ENCODE results near the gene PIGT.

DNA sequence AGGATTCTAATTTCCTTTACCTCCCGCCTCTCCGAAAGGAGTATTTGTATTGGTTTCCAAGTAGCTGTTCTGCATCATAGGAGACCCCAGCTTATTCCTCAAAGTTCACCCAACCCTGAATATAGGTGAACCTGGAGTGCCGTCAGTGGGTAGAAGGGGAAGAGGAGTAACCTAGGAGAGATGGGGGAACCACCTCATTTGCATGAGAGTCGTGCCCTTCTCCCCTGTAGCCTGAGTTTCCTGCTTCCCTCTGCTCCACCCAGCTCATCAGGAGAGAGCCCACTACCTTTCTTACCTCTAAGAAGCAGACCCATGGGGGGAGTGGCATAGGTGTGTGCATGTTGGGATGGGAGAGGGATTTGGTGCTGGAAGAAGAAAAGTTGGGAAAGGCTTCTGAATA is 36.3 kb downstream of the PIGT start:
- TF ChIP-seq, protein P1, sequence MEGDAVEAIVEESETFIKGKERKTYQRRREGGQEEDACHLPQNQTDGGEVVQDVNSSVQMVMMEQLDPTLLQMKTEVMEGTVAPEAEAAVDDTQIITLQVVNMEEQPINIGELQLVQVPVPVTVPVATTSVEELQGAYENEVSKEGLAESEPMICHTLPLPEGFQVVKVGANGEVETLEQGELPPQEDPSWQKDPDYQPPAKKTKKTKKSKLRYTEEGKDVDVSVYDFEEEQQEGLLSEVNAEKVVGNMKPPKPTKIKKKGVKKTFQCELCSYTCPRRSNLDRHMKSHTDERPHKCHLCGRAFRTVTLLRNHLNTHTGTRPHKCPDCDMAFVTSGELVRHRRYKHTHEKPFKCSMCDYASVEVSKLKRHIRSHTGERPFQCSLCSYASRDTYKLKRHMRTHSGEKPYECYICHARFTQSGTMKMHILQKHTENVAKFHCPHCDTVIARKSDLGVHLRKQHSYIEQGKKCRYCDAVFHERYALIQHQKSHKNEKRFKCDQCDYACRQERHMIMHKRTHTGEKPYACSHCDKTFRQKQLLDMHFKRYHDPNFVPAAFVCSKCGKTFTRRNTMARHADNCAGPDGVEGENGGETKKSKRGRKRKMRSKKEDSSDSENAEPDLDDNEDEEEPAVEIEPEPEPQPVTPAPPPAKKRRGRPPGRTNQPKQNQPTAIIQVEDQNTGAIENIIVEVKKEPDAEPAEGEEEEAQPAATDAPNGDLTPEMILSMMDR (conservative IDR thresholded peaks at IDR 0.05; ENCODE audit: low read depth, low read length) = no peak
- TF ChIP-seq POLR2A (IDR thresholded peaks at IDR 0.05; ENCODE audit: low read depth, low read length) (no peak), SMC3 (IDR thresholded peaks at IDR 0.05; ENCODE audit: low read depth, low read length) (no peak), BHLHE40 (IDR thresholded peaks at IDR 0.05; ENCODE audit: low read depth, low read length) (no peak), RFX5 (IDR thresholded peaks at IDR 0.05; ENCODE audit: low read depth, low read length) (no peak), RAD21 (IDR thresholded peaks at IDR 0.05; ENCODE audit: low read length) (no peak), MXI1 (IDR thresholded peaks at IDR 0.05; ENCODE audit: borderline replicate concordance, low read depth, low read length) (no peak), RCOR1 (IDR thresholded peaks at IDR 0.05; ENCODE audit: insufficient replicate concordance, low read length) (no peak), MAFK (IDR thresholded peaks at IDR 0.05; ENCODE audit: low read depth, low read length) (no peak), FOS (IDR thresholded peaks at IDR 0.05; ENCODE audit: low read depth, low read length) (no peak), MAZ (IDR thresholded peaks at IDR 0.05; ENCODE audit: borderline replicate concordance, low read depth, low read length) (no peak), NFE2L2 (IDR thresholded peaks at IDR 0.05; ENCODE audit: low read depth, low read length) (no peak), CEBPB (IDR thresholded peaks at IDR 0.05; ENCODE audit: low read depth, low read length) (no peak)
- TF ChIP-seq, protein P2, sequence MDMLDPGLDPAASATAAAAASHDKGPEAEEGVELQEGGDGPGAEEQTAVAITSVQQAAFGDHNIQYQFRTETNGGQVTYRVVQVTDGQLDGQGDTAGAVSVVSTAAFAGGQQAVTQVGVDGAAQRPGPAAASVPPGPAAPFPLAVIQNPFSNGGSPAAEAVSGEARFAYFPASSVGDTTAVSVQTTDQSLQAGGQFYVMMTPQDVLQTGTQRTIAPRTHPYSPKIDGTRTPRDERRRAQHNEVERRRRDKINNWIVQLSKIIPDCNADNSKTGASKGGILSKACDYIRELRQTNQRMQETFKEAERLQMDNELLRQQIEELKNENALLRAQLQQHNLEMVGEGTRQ (IDR thresholded peaks at IDR 0.05; ENCODE audit: low read depth, low read length) = no peak

Data from IMR-90 (cell line).